Right atrium auricular region (tissue), 2 donors: Measurements from ENCODE around the gene ME2. TPM values are rescaled to one million over a fixed set of nuclear protein-coding genes. Genes with fewer than 3 reads are reported as not detected.

Source experiments
- DNase-seq: peaks from one replicate; pipeline ENCODE4 v3.0.0-alpha.2; 2019; ENCODE audit warnings: low spot score
- H3K27ac ChIP-seq, 2 donors: fragments of 200-600 bp; sonication (generic); 1 replicate in 1 of 2; 2 replicates in 1 of 2; pipeline ENCODE4 v1.5.1; 2016 to 2019
- H3K27me3 ChIP-seq, 2 donors: fragments of 200-600 bp; sonication (generic); one replicate each; pipeline versions ENCODE4 v1.5.1 to v1.6.0; 2017 to 2019
- H3K36me3 ChIP-seq: fragments of 200-600 bp; sonication (generic); one replicate; pipeline ENCODE4 v1.5.1; 2016
- H3K4me1 ChIP-seq, 2 donors: fragments of 200-600 bp; sonication (generic); one replicate each; pipeline versions ENCODE4 v1.5.1 to v1.6.0; 2017 to 2019
- H3K4me3 ChIP-seq, 2 donors: fragments of 200-600 bp; sonication (generic); 1 replicate in 1 of 2; 2 replicates in 1 of 2; pipeline ENCODE4 v1.5.1; 2017 to 2019; ENCODE audit warnings: mild to moderate bottlenecking in 1 of 2, moderate library complexity in 1 of 2
- H3K9me3 ChIP-seq, 2 donors: fragments of 200-600 bp; sonication (generic); one replicate each; pipeline ENCODE4 v1.5.1; 2019
- total RNA-seq, 2 donors: library from RNA; depleted of rRNA; stranded (reverse); fragments of >200 nt; gene quantifications; one replicate each; pipeline ENCODE4 v1.1.0, GENCODE V29; 2016
- TF ChIP-seq, protein P1 (sequence below), 2 donors: fragments of 200-600 bp; sonication (generic); IDR thresholded peaks; one replicate each; pipeline ENCODE4 v1.5.1; 2019; ENCODE audit warnings: antibody characterized with exemption in 2 of 2

The ME2 gene
- total RNA-seq, 2 donors from 2014 or later, result 82.0 to 117 TPM

DNA sequence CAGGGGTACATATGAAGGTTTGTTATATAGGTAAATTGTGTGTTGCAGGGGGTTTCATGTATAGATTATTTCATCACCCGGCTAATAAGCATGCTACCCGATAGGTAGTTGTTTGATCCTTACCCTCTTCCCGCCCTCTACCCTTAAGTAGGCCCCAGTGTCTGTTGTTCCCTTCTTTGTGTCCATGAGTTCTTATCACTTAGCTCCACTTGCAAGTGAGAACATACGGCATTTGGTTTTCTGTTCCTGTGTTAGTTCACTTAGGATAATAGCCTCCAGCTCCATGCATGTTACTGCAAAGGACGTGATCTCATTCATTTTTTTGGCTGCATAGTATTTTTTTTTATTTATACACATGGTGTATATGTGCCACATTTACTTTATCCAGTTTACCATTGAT lies 54.8 kb downstream of the ME2 start:
- no peak overlapping the region for H3K4me3 ChIP-seq
- H3K9me3 ChIP-seq, result no peaks in the 10 kb centered on the region
- H3K27ac ChIP-seq, result no peak overlapping the region
- no peaks in the 10 kb centered on the region for H3K4me1 ChIP-seq
- no peaks in the 10 kb centered on the region for H3K27me3 ChIP-seq
- no peaks in the 10 kb centered on the region for H3K36me3 ChIP-seq
- TF ChIP-seq, protein P1, sequence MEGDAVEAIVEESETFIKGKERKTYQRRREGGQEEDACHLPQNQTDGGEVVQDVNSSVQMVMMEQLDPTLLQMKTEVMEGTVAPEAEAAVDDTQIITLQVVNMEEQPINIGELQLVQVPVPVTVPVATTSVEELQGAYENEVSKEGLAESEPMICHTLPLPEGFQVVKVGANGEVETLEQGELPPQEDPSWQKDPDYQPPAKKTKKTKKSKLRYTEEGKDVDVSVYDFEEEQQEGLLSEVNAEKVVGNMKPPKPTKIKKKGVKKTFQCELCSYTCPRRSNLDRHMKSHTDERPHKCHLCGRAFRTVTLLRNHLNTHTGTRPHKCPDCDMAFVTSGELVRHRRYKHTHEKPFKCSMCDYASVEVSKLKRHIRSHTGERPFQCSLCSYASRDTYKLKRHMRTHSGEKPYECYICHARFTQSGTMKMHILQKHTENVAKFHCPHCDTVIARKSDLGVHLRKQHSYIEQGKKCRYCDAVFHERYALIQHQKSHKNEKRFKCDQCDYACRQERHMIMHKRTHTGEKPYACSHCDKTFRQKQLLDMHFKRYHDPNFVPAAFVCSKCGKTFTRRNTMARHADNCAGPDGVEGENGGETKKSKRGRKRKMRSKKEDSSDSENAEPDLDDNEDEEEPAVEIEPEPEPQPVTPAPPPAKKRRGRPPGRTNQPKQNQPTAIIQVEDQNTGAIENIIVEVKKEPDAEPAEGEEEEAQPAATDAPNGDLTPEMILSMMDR (IDR thresholded peaks at IDR 0.05), result no peak
- no peak for DNase-seq

- Histone ChIP-seq H3K4me3 (no peak overlapping the region), H3K9me3 (no peaks in the 10 kb centered on the region), H3K4me1 (no peaks in the 10 kb centered on the region), H3K27me3 (no peaks in the 10 kb centered on the region), H3K36me3 (no peaks in the 10 kb centered on the region), H3K27ac (no peak overlapping the region)
- TF ChIP-seq, protein P1 (IDR thresholded peaks at IDR 0.05), result no peak
- no peak for DNase-seq
Observed at GRCh38 chr18:50934545-50935211, 55.8 kb downstream of the ME2 start.

- Histone ChIP-seq H3K4me1 (no peaks in the 10 kb centered on the region), H3K36me3 (peaks cover 7% of the 10 kb centered on the region), H3K4me3 (no peak overlapping the region), H3K9me3 (no peaks in the 10 kb centered on the region), H3K27ac (no peak overlapping the region), H3K27me3 (no peaks in the 10 kb centered on the region)
- DNase-seq, result no peak
- TF ChIP-seq, protein P1 (IDR thresholded peaks at IDR 0.05), result no peak
Observed at GRCh38 chr18:50935493-50936191, 56.7 kb downstream of the ME2 start.

- Histone ChIP-seq H3K27ac (no peak overlapping the region), H3K4me3 (no peak overlapping the region), H3K36me3 (peaks cover 10% of the 10 kb centered on the region), H3K9me3 (no peaks in the 10 kb centered on the region), H3K27me3 (no peaks in the 10 kb centered on the region), H3K4me1 (no peaks in the 10 kb centered on the region)
- TF ChIP-seq, protein P1 (IDR thresholded peaks at IDR 0.05), result no peak
- DNase-seq, result no peak
Observed at GRCh38 chr18:50937183-50937582, 58.3 kb downstream of the ME2 start.

DNA sequence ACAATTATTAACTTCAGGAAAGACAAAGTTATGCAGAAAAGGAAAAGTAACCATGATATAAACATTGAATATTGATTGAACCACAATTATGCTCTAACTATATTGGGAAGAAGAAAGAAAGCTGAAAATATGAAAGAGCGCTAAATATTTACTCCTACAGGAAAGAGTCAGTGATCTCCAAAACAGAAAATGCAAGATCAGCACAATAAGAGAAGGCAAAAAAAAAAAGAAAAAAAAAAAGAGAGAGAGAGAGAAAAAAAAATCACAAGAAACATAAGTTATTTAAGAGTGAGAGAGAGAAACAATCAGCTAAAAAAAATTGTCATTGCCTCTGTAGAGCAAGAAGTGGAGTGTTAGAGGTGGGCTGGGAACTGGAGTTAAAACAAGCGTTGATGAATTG lies 60.0 kb downstream of the ME2 start:
- TF ChIP-seq, protein P1 (IDR thresholded peaks at IDR 0.05), result no peak
- no peak for DNase-seq
- Histone ChIP-seq H3K27me3 (no peaks in the 10 kb centered on the region), H3K9me3 (no peaks in the 10 kb centered on the region), H3K4me1 (no peaks in the 10 kb centered on the region), H3K4me3 (no peak overlapping the region), H3K36me3 (peaks cover 10% of the 10 kb centered on the region), H3K27ac (no peak overlapping the region)
